Measurements from ENCODE around the gene C17orf75.
"Not testable (repeated sequence)": the region's sequence is repeated elsewhere in the genome, so short reads cannot be mapped to it uniquely, and the experiment has no call there.

Gene C17orf75

DNA sequence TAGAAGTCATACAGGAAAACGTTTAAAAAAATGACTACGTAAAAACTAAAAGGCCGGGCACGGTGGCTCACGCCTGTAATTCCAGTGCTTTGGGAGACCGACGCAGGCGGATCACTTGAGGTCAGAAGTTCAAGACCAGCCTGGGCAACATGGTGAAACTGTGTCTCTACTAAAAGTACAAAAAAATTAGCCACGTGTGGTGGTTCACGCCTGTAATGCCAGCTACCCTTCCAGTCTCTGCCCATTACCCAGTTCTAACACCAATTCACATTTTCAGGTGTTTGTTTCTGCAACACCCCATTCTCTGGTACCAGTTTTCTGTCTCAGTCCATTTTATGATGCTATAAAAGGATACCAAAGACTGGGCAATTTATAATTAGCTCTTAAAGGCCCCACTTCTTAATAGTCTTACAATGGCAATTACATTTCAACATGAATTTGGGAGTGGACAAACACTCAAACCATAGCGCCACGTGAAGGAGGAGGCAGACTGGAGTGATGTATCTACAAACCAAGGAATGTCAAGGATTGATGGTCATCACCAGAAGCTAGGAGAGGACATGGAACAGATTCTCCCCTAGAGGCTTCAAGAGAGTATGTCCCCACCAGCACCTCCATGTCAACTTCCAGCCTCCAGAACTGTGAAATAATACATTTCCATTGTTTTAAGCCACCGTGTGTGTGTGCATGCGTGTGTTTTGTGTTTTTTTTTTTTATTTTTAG, 791 bp upstream of the C17orf75 start:
- DNase-seq = no peak

DNA sequence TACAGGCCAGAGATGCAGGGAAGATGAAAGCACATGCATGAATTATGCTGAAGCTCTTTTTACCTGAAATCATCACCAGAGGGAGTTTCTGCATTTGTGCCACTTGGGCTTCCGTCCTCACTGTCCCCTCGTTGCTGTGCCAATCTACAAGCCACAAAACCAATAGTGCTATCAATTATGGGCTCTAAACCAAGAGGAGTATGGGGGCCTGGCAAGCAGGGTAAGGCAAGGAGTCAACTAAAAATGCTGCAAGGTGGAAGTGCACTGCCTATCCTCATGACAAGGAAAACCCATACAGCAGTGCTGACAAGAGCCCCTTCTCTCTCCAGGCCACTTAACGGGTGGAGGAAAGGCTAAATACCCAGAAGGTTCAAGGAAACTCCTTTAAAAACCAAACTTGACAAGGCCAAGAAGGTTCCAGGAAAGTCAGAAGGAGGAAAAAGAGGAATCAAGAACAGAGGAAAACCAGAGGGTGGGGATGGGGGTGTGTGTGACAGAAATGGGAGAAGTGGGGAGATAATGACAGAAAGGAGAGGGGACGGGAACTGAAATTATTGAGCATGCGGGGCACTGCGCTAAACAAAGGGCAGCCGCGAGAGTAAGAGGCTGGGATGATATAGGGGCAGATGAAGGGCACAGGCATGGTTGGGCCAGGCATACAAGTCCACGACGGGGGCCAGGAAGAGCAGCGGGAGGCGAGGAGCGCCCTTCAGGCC, 674 bp downstream of the C17orf75 start:
- DNase-seq = peak; percentile 51

DNA sequence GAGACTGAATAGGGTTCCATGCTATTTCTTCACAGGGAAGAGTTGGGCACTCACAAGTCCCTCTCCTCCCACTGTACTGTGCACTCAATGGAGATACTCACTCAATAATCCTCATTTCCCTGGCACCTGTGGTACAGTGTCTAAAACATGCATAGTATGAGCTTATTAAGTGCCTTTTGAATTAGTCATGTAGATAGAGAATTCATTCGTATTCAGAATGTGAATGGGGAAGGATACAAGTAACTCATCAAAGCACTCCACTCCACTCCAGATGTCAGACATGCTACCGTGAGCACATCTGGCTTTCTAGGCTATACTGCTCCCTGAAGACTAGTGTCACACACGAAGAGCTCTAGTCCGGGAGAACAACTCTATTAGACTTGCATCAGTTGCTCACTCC, 6.3 kb downstream of the C17orf75 start:
- no peak for DNase-seq

DNA sequence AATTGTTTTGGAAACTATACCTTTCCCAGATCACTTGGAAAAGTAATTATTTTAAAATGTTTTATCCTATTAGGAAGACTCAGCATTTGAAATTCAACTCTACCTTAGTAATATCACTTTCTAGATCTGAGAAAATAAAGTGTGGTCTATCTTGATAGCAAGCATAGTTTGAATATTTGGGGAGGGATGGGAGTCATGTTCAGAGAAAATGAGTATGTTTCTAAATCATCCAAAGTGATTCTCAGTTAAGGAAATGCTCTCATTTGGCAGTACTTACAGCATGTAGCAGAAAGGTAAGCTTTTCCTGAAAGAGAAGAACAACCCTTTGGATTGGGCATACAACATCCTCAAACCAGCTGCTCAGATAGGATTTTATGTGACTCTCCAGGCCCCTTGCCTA, 6.9 kb downstream of the C17orf75 start:
- DNase-seq = no peak

DNA sequence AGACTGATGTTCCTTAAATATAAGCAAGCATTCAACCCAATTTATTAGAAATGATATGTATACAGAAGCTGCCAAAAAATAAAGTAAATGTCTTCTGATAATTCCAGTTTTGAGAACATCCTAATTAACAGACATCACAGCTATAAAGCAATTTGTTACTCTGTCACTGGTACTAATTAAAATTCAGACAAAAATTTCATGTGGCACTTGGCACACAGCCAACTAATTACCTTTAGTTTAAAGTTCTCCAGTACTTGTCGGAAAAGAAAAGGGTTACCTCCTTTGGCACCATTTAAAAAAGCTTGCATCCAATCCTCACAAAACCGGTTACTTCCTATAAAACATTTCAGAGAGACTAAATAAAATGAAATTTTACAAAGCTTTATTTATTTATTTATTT, 8.8 kb downstream of the C17orf75 start:
- no peak for DNase-seq

DNA sequence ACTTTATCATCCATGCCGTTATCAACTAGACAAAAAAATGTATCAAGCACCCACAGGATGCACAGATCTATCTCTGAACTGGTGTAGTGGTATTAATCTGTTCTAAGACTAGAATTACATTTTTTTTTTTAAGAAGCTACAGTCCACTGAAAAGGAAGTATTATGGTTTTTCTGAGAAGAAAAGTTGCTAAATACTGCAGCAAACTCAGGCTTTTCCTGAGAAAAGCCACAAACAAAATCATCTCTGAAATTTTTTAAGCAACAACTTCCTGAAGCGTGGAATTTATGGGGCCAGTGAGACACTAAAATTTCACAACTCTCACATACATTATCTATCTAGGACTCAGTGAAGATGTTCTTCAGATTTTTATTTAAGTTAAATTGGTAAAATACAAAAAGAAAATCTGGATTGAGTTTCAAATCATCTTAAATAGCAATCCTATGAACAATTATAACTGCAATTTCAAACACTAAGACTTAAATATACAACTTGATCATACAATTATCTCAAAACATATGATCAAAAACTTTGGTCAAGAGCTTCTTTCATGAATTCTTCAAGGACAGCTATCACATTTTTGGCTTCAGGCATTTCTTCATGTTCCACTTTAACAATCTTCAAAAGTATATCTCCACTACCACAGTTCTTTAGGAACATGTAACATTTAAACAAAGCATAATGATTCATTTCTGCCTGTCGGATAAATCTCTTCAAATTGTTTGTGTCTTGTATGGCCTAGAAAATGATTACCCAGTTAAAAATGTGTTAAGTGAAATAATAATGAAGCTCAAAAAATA, 10.5 kb downstream of the C17orf75 start:
- DNase-seq = no peak

DNA sequence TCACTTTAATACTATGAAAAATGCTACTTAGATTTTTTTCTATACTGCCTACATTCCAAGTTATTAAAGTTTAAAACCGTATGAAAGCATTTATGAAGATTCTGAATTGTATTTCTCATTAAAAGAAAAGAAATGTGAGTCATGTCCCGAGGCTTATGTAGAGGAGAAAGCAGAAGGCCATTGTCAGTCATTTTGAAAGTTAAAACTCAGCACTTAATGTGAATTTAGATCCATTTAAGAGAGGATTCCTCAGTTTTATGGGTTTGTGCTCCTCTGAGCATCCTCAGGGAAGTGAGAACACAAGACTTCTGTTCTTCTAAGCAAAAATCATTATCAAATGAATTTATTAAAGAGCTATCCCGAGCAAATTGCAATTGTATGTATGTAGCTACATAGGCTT, 11.8 kb downstream of the C17orf75 start:
- no peak for DNase-seq

DNA sequence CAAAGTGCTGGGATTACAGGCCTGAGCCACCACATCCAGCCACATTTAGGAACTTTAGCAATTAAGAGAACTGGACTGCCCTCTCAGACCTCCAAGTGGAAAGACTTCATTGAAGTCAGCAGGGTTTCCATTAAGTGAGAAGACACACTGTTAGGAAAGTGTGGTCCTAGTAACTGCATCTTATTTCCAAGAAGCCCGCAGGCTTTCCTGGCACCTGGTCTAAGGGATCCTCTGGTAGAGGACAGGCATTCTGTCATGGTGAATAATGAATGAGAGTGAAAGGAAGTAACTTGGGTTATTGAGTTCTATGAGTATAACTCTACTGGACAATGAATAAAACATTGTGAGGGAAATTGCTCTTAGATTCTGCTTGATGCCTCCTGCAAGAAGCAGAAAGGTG, 14.1 kb downstream of the C17orf75 start:
- DNase-seq = no peak

DNA sequence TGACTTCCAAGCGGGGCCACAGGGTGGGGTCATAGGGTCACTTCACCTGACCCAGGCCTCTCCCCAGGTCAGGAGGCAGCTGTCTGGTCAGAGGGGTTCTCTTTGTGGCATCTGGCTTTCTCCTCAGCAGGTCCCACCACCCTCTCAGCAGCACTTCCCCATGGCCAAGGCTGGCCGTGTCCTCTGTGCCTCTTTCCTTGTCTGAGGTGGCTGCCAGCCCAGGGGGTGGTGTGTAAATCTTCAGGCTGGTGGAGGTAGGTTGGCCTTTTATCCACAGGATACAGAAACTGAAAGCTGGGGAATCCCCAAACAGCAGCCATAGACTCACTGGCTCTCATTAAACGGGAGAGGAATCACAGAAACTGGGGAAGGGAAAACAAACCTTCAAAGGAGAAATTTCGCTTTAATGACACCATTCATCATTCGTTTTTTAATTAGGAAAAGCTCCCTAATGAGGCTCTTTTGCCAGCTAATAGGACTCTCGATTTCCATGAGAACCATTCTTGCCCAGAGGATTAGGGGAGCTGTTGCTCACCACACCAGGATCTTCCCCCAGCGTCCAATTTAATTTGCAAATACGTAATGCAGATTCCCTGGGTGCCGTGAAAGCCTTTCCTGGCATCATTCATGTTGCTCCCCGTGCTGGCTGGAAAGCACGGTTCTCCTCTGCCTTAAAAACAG, 18.0 kb downstream of the C17orf75 start:
- DNase-seq = no peak

DNA sequence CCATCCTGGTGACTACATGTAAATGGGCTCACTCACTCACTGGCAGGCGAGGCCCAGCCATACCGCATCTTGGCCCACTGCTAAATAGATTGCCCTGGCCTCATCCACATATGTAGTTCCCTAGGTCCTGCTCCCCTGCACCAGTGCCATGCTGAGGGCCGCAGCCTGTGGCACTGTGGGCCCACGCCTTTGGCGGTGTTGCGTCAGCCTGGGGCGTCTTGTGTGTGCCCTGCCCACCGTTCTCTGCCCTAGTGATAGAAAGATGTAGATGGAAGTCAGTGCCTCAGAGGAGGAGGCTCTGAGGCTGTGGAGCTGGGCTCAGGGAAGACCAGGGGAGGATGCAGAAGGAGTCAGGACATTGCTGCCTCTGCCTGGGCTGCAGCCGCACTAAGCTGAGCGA, 18.9 kb downstream of the C17orf75 start:
- no peak for DNase-seq

DNA sequence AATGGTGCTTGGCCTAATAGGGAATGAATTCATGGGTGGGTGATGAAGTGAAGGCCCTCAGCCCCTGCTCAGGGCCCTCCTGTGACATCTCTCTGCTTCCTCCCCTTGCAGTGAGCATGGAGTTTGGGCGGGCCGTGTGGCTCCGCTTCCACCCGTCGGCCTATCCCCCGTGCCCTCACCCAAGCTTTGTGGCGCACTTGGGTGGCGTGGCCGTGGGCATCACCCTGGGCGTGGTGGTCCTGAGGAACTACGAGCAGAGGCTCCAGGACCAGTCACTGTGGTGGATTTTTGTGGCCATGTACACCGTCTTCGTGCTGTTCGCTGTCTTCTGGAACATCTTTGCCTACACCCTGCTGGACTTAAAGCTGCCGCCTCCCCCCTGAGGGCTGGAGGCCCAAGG, 21.1 kb downstream of the C17orf75 start:
- no peak for DNase-seq

DNA sequence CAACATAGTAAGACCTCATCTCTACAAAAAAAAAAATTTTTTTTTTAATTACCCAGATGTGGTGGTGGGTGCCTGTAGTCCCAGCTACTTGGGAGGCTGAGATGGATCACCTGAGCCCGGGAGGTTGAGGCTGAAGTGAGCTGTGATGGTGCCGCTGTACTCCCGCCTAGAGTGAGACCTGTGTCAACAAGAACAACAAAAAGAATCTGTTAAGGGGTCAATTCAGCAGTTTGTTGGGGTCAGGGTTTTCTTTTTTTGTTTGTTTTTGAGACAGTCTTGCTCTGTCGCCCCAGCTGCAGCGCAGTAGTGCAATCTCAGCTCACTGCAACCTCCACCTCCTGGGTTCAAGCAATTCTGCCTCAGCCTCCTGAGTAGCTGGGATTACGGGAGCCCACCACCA, 21.9 kb downstream of the C17orf75 start:
- DNase-seq = not testable (repeated sequence)

DNA sequence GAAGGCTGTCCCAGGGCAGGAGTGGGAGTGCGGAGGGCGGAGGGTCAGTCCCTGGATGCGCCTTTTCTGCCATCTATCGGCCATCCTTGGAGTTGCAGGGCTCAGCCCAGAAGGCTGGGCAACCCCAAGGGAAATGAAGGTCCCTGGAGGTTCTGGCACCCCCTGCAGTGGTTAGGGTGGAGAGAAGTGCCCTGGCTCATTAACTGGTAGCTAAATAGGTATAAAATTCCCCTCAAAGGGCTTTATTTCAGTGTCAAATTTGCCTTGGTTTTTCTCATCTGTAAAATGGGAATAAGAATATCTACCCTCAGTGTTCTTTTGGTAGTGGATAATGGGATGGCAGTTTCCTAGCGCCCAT, 22.4 kb downstream of the C17orf75 start:
- DNase-seq = peak; percentile 72

DNA sequence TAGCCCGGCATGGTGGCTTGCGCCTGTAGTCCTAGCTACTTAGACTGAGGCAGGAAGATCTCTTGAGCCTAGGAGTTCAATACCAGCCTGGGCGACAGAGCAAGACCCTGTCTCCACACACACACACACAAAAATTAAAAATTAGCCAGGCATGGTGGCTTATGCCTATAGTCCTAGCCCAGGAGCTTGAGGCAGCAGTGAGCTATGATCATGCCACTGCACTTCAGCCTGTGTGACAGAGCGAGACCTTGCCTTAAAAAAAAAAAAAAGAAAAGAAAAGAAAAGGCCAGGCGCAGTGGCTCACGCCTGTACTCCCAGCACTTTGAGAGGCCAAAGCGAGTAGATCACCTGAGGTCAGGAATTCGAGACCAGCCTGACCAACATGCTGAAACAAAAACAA, 23.9 kb downstream of the C17orf75 start:
- no peak for DNase-seq

DNA sequence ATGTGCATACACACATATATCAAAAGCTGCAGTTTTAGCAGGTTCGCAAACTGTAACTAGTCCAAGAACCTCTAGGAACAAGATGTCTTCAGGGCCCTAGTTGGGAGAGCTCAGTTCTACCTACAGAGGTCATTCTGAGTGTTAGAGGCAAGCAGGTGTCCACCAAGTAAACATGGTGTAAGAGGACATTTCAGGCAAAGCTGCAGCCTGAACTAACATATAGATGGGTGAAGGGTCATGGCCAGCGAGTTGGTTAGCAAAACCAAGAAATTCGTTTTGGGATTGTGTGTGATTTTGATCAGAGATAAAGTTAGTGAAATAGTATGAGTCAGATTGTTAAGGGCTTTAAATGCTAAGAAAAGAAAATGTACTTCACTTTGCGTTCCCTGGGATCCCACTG, 24.6 kb downstream of the C17orf75 start:
- no peak for DNase-seq

DNA sequence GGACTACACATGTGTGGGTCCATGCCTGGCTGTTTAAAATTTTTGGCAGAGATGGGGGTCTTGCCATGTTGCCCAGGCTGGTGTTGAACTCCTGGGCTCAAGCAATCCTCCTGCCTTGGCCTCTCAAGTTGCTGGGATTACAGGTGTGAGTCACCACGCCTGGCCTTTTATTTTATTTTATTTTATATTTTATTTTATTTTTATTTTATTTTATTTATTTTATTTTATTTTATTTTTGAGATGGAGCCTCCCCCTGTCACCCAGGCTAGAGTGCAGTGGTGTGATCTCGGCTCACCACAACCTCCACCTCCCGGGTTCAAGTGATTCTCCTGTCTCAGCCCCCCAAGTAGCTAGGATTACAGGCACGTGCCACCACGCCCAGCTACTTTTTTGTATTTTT, 25.3 kb downstream of the C17orf75 start:
- not testable (repeated sequence) for DNase-seq

DNA sequence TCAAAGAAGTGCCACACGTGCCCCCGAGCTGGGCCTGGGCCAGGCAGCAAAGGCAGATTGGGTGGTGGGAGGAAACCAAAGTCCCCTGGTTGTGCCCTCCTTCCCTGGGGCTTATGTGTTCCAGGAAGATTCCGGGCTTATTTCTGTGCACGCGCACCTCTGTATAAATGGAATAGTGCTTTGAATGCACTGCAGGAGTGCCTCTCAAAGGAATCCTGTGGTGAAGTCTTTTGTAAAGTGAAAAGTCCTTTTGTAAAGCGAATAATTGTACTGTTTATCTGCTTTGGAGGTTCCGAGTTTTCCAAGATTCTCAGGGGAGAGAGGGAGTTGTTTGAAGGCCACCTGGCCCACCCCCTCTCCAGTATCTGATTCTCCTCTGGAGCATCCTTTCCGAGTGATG, 26.8 kb downstream of the C17orf75 start:
- no peak for DNase-seq

DNA sequence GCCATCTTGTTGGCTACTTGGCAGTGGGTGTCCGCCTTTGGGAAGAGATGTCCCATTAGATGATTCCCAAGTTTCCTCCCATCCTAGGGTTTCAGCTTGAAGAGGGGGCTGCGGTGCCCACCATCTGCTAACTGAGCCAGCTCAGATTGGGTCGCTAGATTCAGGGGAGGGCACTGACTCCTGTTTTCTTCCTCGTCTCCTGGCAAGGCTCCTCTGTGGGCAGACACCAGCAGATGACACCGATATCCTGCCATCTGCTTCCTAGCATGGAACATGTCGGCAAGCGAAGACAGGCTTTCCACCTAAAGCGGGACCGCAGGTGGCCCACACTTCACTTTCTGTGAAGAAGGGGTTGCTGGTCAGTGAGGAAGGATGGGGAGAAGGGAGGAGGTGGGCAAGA, 27.3 kb downstream of the C17orf75 start:
- no peak for DNase-seq

DNA sequence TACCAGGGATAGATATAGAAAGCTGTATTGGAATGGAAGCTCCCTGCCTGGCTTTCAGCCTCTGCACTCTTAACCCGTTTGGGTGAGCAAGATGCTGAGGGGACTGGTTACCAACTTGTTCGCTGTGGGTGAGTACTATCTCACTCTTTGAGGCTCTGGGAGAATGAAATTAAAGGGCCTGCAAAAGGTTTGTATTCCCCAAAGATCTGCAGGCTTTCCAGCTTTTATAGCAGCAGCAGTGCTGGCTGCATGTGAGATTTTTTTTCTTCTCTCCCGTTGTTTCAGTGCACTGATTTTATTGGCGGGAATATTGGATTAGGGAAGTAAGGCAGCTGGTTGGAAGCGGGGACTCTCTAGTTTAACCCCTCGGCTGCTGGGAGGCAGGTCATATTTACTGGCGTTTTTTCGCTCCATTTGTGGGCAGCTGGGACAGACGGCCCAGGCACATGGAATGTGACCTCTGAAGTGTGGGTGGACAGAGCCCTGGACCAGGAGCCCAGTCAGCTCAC, 30.9 kb downstream of the C17orf75 start:
- no peak for DNase-seq

DNA sequence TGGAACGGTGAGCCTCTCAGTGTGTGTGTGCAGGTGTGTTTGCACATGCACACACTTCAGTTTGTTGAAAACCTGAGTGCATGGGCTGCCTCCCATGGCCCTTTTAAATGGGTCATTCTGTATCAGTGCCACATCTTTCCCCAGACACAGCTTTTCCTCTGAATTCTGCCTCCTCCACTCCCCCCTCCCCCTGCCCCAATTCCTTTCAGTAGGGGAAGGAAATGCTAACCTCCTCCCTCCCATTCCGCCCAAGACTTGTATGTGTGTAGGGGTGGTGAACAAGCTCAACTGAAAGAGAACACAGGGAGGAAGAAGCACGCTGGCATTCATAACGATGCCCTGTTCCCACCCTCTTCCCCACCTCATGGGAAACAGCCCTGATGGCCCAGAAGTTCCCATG, 34.3 kb downstream of the C17orf75 start:
- DNase-seq = peak; percentile 62

DNA sequence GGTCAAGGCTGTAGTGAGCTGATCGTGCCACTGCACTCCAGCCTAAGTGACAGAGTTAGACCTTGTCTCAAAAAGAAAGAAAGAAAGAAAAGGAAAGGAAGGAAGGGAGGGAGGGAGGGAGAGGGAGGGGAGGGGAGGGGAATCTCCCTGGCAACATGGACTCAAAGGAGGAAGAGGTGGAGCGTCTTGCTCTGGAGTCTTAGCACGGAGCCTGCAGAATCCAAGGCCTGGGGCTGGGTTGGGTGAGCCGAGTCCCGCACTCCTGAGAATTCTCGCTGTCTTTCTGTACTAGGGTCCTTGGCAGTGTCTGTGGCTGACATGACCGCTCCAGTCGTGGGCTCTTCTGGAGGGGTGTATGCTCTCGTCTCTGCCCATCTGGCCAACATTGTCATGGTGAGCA, 36.9 kb downstream of the C17orf75 start:
- DNase-seq = no peak

DNA sequence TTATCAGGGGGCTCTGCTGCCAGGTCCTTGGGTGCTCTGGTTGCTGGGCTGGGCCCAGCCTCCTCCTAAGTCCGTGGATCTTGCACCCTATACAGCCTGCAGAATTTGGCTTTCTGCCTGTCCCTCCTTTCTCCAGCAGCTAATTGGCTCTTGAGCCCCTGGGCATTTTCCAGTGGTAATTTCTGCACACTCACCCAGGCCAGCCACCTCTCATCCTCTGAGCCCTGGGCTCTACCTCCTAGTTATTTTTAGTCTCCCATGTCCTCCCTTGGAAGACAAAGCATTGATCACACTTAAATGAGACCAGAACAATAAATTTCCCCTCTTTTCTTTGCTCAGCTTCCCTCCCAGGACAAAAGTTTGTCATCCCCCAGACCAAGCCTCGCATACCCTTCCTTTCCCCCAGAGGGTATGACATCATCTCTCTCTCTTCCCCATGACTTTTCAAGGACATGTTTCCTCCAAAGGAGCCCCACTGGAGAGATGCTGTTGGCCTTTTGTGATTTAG, 38.1 kb downstream of the C17orf75 start:
- no peak for DNase-seq

Measured in NCI-H510A treated with DMSO at 0.1 percent for 48 hours (cell line).